ENCODE data around the gene EMC9. TPM values are rescaled to one million over a fixed set of nuclear protein-coding genes. Genes with fewer than 3 reads are reported as not detected.

EMC9 gene
- total and polyA plus RNA-seq, 2 of the 8 experiments (the other 6 are each of a cell fraction or from before 2014, with no cell fraction given), result 38.4 to 47.2 TPM

GRCh38 chr14:24130717-24131548 lies 10.5 kb downstream of the EMC9 start:
- no peaks in the 10 kb centered on the region for H3K79me2 ChIP-seq (ENCODE audit: control insufficient read depth in 1 of 2, insufficient read depth in 2 of 2, low read length in 2 of 2)
- H2BK15ac ChIP-seq (ENCODE audit: low read length), result 0 out of 2 replicates have a peak overlapping the region, but pooled peaks have one; percentile 5
- no peak overlapping the region for H2BK120ac ChIP-seq (replicated peaks; ENCODE audit: low read depth, low read length)
- no peak overlapping the region for H3K9ac ChIP-seq (replicated peaks in 1 of 4; ENCODE audit: extremely low read depth in 1 of 4, low read depth in 3 of 4, low read length in 3 of 4)
- ChIA-PET CTCF (ENCODE audit: partially characterized antibody) (interaction anchor here (0.9 kb wide), 1 partner anchor 140 kb away, joined by 3 read pairs; the partner anchor contains the start of gene RABGGTA), POLR2A (ENCODE audit: partially characterized antibody) (interaction anchor here (0.6 to 11.1 kb wide), 6 partner anchors 9 to 46 kb away, joined by 3 to 96 read pairs (median 6); partner anchors contain the start of genes DCAF11, EMC9 and NRL)
- no peak overlapping the region for H3K56ac ChIP-seq (replicated peaks; ENCODE audit: insufficient read length, low read depth, low read length)
- no peak overlapping the region for H3K4me3 ChIP-seq (ENCODE audit: extremely low read depth in 1 of 4, insufficient read depth in 2 of 4, low read depth in 3 of 4, low read length in 4 of 4)
- WGBS, 2 experiments (ENCODE audit: extremely low coverage in 1 of 2, insufficient coverage in 1 of 2, insufficient read length in 1 of 2, insufficient replicate concordance in 2 of 2, low coverage in 1 of 2, low lambda C conversion rate in 2 of 2, missing lambda C conversion rate in 1 of 2), result 81% methylated on average over 6 of the region's 7 CpGs; no CpG with 5 or more reads in 1 of the 2 experiments
- no peak overlapping the region for H4K8ac ChIP-seq (ENCODE audit: extremely low read depth, insufficient read depth, low read length)
- H3K18ac ChIP-seq (ENCODE audit: extremely low read depth, low read length), result no peak overlapping the region
- H3K27me3 ChIP-seq (replicated peaks in 1 of 4; ENCODE audit: control insufficient read depth in 3 of 4, extremely low read depth in 1 of 4, insufficient read depth in 3 of 4, low read length in 3 of 4), result no peaks in the 10 kb centered on the region
- no peak overlapping the region for H2BK20ac ChIP-seq (ENCODE audit: low read length)
- H3K27ac ChIP-seq (ENCODE audit: low read depth, low read length), result no peak overlapping the region
- H2AFZ ChIP-seq (ENCODE audit: low read length), result no peak overlapping the region
- no peak overlapping the region for H3K23ac ChIP-seq (ENCODE audit: insufficient read length)
- H3K36me3 ChIP-seq (ENCODE audit: control insufficient read depth in 2 of 4, insufficient read depth in 4 of 4, low read length in 3 of 4), result no peaks in the 10 kb centered on the region
- TF ChIP-seq SIX5 (IDR thresholded peaks at IDR 0.05; ENCODE audit: low read depth, low read length), result no peak
- no peak for TF ChIP-seq NANOG (IDR thresholded peaks at IDR 0.05; ENCODE audit: insufficient read depth, low read depth, low read length, poor library complexity, severe bottlenecking)
- no peak for TF ChIP-seq CREB1 (IDR thresholded peaks at IDR 0.05)
- no peak for TF ChIP-seq MAFK (IDR thresholded peaks at IDR 0.05; ENCODE audit: low read depth, low read length)
- no peak for TF ChIP-seq E2F6 (IDR thresholded peaks at IDR 0.05)
- no peak for TF ChIP-seq SIRT6 (IDR thresholded peaks at IDR 0.05; ENCODE audit: low read length)
- TF ChIP-seq RFX5 (IDR thresholded peaks at IDR 0.05; ENCODE audit: borderline replicate concordance, low read depth, low read length), result no peak
- no peak for TF ChIP-seq KDM1A (IDR thresholded peaks at IDR 0.05; ENCODE audit: borderline replicate concordance, low read length)
- no peak for TF ChIP-seq EP300 (IDR thresholded peaks at IDR 0.05; ENCODE audit: borderline replicate concordance in 1 of 2, low read depth in 2 of 2, low read length in 2 of 2)
- H4K5ac ChIP-seq (ENCODE audit: insufficient read length, low read depth, low read length), result no peak overlapping the region
- H2BK5ac ChIP-seq (ENCODE audit: low read depth, low read length), result no peak overlapping the region
- no peak overlapping the region for H2AK5ac ChIP-seq (ENCODE audit: low read depth, low read length)
- no peaks in the 10 kb centered on the region for H3K79me1 ChIP-seq (ENCODE audit: low read depth, low read length)
- H3K4me2 ChIP-seq (ENCODE audit: insufficient read depth in 1 of 2, low read depth in 2 of 2, low read length in 2 of 2), result no peak overlapping the region
- H3K4ac ChIP-seq (replicated peaks; ENCODE audit: insufficient read length, low read depth, low read length), result no peak overlapping the region
- FAIRE-seq (no peak), DNase-seq (ENCODE audit: low read depth in 1 of 2, low spot score in 2 of 2) (no peak)
- no peaks in the 10 kb centered on the region for H3K9me3 ChIP-seq (ENCODE audit: insufficient read depth in 2 of 2, low read depth in 1 of 2, low read length in 1 of 2)
- H2BK12ac ChIP-seq (ENCODE audit: low read depth, low read length), result no peak overlapping the region
- no peak overlapping the region for H3K14ac ChIP-seq (ENCODE audit: insufficient read length)
- H3K4me1 ChIP-seq (replicated peaks in 1 of 4; ENCODE audit: control insufficient read depth in 3 of 4, insufficient read depth in 4 of 4, low read length in 3 of 4), result peaks cover 0 to 3% (median under 1%) of the 10 kb centered on the region in 4 experiments; a peak in 3 of 7 replicates
- H4K91ac ChIP-seq (replicated peaks; ENCODE audit: insufficient read length, low read length), result no peak overlapping the region
- no peaks in the 10 kb centered on the region for H4K20me1 ChIP-seq (replicated peaks in 1 of 2; ENCODE audit: control insufficient read depth in 1 of 2, insufficient read depth in 2 of 2, low read length in 2 of 2)
- peaks cover 5% of the 10 kb centered on the region; the same call in 1 of the 2 replicates for H3K23me2 ChIP-seq (ENCODE audit: low read depth, low read length)

All from H1 (cell line).